Measurements from ENCODE around the gene WNT3A. TPM values are rescaled to one million over a fixed set of nuclear protein-coding genes. Genes with fewer than 3 reads are reported as not detected.
A peak's percentile ranks its signal among the peaks of the same experiment; 100 is the strongest.

Gene WNT3A
- total and polyA plus RNA-seq, 9 of the 15 experiments (the other 6 are each of a cell fraction or from before 2014, with no cell fraction given): not detected

- TF ChIP-seq XRCC4 (IDR thresholded peaks at IDR 0.05; ENCODE audit: extremely low read depth, insufficient read depth, insufficient read length) (no peak), EHMT2 (IDR thresholded peaks at IDR 0.05) (no peak), ZNF75A (CRISPR knock-in tag; IDR thresholded peaks at IDR 0.05) (0 out of 2 replicates have a peak, but pooled peaks have one; percentile 55), POLR2H (tag; IDR thresholded peaks at IDR 0.05; ENCODE audit: low read depth) (peak; percentile 77), DIDO1 (tag; IDR thresholded peaks at IDR 0.05; ENCODE audit: low read depth) (no peak), ZNF24 (IDR thresholded peaks at IDR 0.05) (no peak), ZNF212 (CRISPR knock-in tag; IDR thresholded peaks at IDR 0.05) (peak; percentile 76; the same call in 1 of the 2 replicates), ETV5 (CRISPR knock-in tag; IDR thresholded peaks at IDR 0.05; ENCODE audit: low read depth) (no peak), ZNF282 (CRISPR knock-in tag; IDR thresholded peaks at IDR 0.05) (peak; percentile 76), ZBTB33 (CRISPR knock-in tag; IDR thresholded peaks at IDR 0.05) (peak; percentile 32; the same call in 1 of the 2 replicates), ZNF586 (CRISPR knock-in tag; conservative IDR thresholded peaks at IDR 0.05) (0 out of 2 replicates have a peak, but pooled peaks have one; percentile 12), SRSF9 (IDR thresholded peaks at IDR 0.05; ENCODE audit: borderline replicate concordance, low read depth, low read length) (no peak), ZNF354B (CRISPR knock-in tag; IDR thresholded peaks at IDR 0.05) (no peak), TAF7 (tag; IDR thresholded peaks at IDR 0.05) (no peak), NR3C1 (CRISPR knock-in tag; IDR thresholded peaks at IDR 0.05) (peak; percentile 56; the same call in 1 of the 2 replicates), ZSCAN32 (CRISPR knock-in tag; IDR thresholded peaks at IDR 0.05) (peak; percentile 54; the same call in 1 of the 2 replicates)
- TF ChIP-seq, protein P1, sequence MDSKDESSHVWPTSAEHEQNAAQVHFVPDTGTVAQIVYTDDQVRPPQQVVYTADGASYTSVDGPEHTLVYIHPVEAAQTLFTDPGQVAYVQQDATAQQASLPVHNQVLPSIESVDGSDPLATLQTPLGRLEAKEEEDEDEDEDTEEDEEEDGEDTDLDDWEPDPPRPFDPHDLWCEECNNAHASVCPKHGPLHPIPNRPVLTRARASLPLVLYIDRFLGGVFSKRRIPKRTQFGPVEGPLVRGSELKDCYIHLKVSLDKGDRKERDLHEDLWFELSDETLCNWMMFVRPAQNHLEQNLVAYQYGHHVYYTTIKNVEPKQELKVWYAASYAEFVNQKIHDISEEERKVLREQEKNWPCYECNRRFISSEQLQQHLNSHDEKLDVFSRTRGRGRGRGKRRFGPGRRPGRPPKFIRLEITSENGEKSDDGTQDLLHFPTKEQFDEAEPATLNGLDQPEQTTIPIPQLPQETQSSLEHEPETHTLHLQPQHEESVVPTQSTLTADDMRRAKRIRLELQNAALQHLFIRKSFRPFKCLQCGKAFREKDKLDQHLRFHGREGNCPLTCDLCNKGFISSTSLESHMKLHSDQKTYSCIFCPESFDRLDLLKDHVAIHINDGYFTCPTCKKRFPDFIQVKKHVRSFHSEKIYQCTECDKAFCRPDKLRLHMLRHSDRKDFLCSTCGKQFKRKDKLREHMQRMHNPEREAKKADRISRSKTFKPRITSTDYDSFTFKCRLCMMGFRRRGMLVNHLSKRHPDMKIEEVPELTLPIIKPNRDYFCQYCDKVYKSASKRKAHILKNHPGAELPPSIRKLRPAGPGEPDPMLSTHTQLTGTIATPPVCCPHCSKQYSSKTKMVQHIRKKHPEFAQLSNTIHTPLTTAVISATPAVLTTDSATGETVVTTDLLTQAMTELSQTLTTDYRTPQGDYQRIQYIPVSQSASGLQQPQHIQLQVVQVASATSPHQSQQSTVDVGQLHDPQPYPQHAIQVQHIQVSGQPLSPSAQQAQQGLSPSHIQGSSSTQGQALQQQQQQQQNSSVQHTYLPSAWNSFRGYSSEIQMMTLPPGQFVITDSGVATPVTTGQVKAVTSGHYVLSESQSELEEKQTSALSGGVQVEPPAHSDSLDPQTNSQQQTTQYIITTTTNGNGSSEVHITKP (IDR thresholded peaks at IDR 0.05; ENCODE audit: partially characterized antibody): no peak
- TF ChIP-seq, protein P2, sequence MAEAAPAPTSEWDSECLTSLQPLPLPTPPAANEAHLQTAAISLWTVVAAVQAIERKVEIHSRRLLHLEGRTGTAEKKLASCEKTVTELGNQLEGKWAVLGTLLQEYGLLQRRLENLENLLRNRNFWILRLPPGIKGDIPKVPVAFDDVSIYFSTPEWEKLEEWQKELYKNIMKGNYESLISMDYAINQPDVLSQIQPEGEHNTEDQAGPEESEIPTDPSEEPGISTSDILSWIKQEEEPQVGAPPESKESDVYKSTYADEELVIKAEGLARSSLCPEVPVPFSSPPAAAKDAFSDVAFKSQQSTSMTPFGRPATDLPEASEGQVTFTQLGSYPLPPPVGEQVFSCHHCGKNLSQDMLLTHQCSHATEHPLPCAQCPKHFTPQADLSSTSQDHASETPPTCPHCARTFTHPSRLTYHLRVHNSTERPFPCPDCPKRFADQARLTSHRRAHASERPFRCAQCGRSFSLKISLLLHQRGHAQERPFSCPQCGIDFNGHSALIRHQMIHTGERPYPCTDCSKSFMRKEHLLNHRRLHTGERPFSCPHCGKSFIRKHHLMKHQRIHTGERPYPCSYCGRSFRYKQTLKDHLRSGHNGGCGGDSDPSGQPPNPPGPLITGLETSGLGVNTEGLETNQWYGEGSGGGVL (CRISPR knock-in tag; IDR thresholded peaks at IDR 0.05): 0 out of 2 replicates have a peak, but pooled peaks have one; percentile 15
- TF ChIP-seq, protein P3, sequence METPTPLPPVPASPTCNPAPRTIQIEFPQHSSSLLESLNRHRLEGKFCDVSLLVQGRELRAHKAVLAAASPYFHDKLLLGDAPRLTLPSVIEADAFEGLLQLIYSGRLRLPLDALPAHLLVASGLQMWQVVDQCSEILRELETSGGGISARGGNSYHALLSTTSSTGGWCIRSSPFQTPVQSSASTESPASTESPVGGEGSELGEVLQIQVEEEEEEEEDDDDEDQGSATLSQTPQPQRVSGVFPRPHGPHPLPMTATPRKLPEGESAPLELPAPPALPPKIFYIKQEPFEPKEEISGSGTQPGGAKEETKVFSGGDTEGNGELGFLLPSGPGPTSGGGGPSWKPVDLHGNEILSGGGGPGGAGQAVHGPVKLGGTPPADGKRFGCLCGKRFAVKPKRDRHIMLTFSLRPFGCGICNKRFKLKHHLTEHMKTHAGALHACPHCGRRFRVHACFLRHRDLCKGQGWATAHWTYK (CRISPR knock-in tag; IDR thresholded peaks at IDR 0.05): peak; percentile 96
Observed at GRCh38 chr1:228082214-228082917, 75.6 kb downstream of the WNT3A start, which contains the start of gene ARF1 (continued).
